CD4-positive, alpha-beta T cell treated with Interleukin-15 for 4 hours (primary cell): ENCODE measurements around the gene LCN9.
"Not testable (repeated sequence)": the region's sequence is repeated elsewhere in the genome, so short reads cannot be mapped to it uniquely, and the experiment has no call there.

Experiments
- DNase-seq: peaks from one replicate; pipeline ENCODE4 v3.0.0-alpha.2; 2020; ENCODE audit warnings: low spot score

The LCN9 gene

GRCh38 chr9:135647884-135648283 is 15.2 kb upstream of the LCN9 start:
- no peak for DNase-seq

- no peak for DNase-seq
These were observed 14.4 kb upstream of the LCN9 start for GRCh38 chr9:135648494-135649410.

- DNase-seq = no peak
These were observed 13.6 kb upstream of the LCN9 start for GRCh38 chr9:135649508-135649907.

- DNase-seq = no peak
These were observed 12.7 kb upstream of the LCN9 start for GRCh38 chr9:135650408-135650807.

GRCh38 chr9:135655317-135655716 is 7.8 kb upstream of the LCN9 start:
- no peak for DNase-seq

- no peak for DNase-seq
These were observed 5.7 kb upstream of the LCN9 start for GRCh38 chr9:135657416-135657815.

- DNase-seq = no peak
These were observed 3.9 kb upstream of the LCN9 start for GRCh38 chr9:135659252-135659651.

GRCh38 chr9:135660407-135660806 is 2.7 kb upstream of the LCN9 start:
- DNase-seq = no peak

GRCh38 chr9:135661816-135662560 is 1.1 kb upstream of the LCN9 start:
- no peak for DNase-seq

GRCh38 chr9:135663451-135663770 is 302 bp downstream of the LCN9 start:
- DNase-seq = no peak

GRCh38 chr9:135663857-135664256 is 748 bp downstream of the LCN9 start:
- no peak for DNase-seq

GRCh38 chr9:135664266-135664665 is 1.2 kb downstream of the LCN9 start:
- DNase-seq = no peak

GRCh38 chr9:135664801-135665794 is 2.0 kb downstream of the LCN9 start:
- DNase-seq = no peak

- DNase-seq = no peak
These were observed 2.7 kb downstream of the LCN9 start for GRCh38 chr9:135665795-135666189.

- DNase-seq = no peak
These were observed 3.7 kb downstream of the LCN9 start for GRCh38 chr9:135666534-135667462.

- DNase-seq = no peak
These were observed 4.4 kb downstream of the LCN9 start for GRCh38 chr9:135667463-135668001.

GRCh38 chr9:135669018-135669417 is 5.9 kb downstream of the LCN9 start:
- not testable (repeated sequence) for DNase-seq

- DNase-seq = no peak
These were observed 6.6 kb downstream of the LCN9 start for GRCh38 chr9:135669616-135670285.

GRCh38 chr9:135670721-135671590 is 7.8 kb downstream of the LCN9 start:
- DNase-seq = no peak
